Measurements from ENCODE around the gene TMA7.

- TF ChIP-seq CTCF (IDR thresholded peaks at IDR 0.05) (no peak), POLR2A (IDR thresholded peaks at IDR 0.05) (no peak)
Measured at GRCh38 chr3:48407542-48408099, 32.4 kb upstream of the TMA7 start.
